Measurements from ENCODE around the gene ANGPTL4. TPM values are rescaled to one million over a fixed set of nuclear protein-coding genes. Genes with fewer than 3 reads are reported as not detected.
A peak's percentile ranks its signal among the peaks of the same experiment; 100 is the strongest.

The ANGPTL4 gene
- total and polyA plus RNA-seq, 9 of the 15 experiments (the other 6 are each of a cell fraction or from before 2014, with no cell fraction given): 0.05 to 0.77 (median 0.22) TPM; not detected in 4

- TF ChIP-seq KDM4B (IDR thresholded peaks at IDR 0.05; ENCODE audit: borderline replicate concordance in 2 of 2, low read depth in 1 of 2) (no peak), NR2C1 (IDR thresholded peaks at IDR 0.05) (no peak), NR2C1 (tag; IDR thresholded peaks at IDR 0.05) (no peak), SMARCA5 (IDR thresholded peaks at IDR 0.05) (no peak), GTF2F1 (IDR thresholded peaks at IDR 0.05; ENCODE audit: low read depth, low read length) (no peak), CREB1 (IDR thresholded peaks at IDR 0.05) (no peak), CREB1 (CRISPR knock-in tag; IDR thresholded peaks at IDR 0.05) (no peak), RB1 (IDR thresholded peaks at IDR 0.05; ENCODE audit: low read depth) (0 out of 2 replicates have a peak, but pooled peaks have one; percentile 14), ZNF551 (CRISPR knock-in tag; IDR thresholded peaks at IDR 0.05) (no peak), PRPF4 (IDR thresholded peaks at IDR 0.05; ENCODE audit: insufficient read depth, low read depth, low read length, poor library complexity, severe bottlenecking) (no peak), RBM39 (optimal IDR thresholded peaks at IDR 0.05; ENCODE audit: low read depth, low read length) (no peak), ZBTB11 (CRISPR knock-in tag; IDR thresholded peaks at IDR 0.05) (no peak), KLF10 (CRISPR knock-in tag; IDR thresholded peaks at IDR 0.05) (no peak), THAP12 (CRISPR knock-in tag; IDR thresholded peaks at IDR 0.05) (no peak), SRSF7 (optimal IDR thresholded peaks at IDR 0.05; ENCODE audit: low read depth, low read length) (no peak), EHMT2 (IDR thresholded peaks at IDR 0.05) (no peak), SIX5 (IDR thresholded peaks at IDR 0.05; ENCODE audit: borderline replicate concordance in 1 of 2, insufficient read depth in 1 of 2, low read depth in 1 of 2, low read length in 2 of 2) (no peak), CTCF (IDR thresholded peaks at IDR 0.05 in 2 of 3, conservative IDR thresholded peaks at IDR 0.05 in 1 of 3; ENCODE audit: insufficient read depth in 2 of 3, low read depth in 1 of 3, low read length in 3 of 3) (peak; percentile 12 to 47 (median 21); a peak in 2 of 6 replicates), ZKSCAN1 (IDR thresholded peaks at IDR 0.05; ENCODE audit: low read depth, low read length) (0 out of 2 replicates have a peak, but pooled peaks have one; percentile 6)
These were observed 28.4 kb upstream of the ANGPTL4 start (continued) for GRCh38 chr19:8335343-8336071.
